NCI-H2171 (cell line): ENCODE data around the gene CSH1.
"Not testable (repeated sequence)": the region's sequence is repeated elsewhere in the genome, so short reads cannot be mapped to it uniquely, and the experiment has no call there.

ENCODE experiments used
- DNase-seq: peaks from one replicate; lab custom pipeline; 2025; lab: John Stamatoyannopoulos, UW

CSH1 gene

DNA sequence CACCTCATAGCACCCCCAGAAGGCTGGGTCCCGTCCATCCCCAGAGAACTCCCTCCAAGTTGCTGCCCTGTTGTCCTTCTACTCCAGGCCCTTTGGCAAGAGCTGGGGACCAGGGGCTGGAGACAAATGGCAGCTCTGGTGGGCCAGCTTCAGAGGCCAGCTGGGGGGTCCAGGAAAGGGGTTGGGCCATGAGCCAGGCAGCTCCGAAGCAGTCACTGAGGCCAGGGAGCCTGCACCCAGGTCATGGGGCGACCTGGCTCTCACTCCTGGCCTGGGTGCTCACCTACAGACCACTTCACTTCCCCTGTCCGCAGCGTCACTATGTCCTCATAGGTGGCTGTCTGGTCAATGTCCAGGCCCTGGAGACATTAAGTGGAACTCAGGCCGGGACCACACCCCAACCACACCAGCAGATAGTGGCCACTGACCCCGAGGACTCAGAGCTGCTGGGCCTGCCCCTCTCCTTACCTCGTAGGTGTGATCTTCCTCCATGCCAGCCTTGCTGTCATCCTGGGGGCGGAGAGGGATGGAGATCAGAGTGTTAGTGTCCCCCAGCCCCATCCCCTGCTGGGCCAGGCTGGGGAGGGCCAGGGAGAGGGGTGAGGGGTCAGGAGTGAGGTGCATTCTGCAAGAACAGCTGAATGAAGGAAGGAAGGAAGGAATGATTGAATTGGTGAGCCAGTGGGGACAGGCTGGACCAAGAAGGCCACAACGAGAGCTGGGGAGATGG, 32.8 kb upstream of the CSH1 start:
- DNase-seq: no peak

DNA sequence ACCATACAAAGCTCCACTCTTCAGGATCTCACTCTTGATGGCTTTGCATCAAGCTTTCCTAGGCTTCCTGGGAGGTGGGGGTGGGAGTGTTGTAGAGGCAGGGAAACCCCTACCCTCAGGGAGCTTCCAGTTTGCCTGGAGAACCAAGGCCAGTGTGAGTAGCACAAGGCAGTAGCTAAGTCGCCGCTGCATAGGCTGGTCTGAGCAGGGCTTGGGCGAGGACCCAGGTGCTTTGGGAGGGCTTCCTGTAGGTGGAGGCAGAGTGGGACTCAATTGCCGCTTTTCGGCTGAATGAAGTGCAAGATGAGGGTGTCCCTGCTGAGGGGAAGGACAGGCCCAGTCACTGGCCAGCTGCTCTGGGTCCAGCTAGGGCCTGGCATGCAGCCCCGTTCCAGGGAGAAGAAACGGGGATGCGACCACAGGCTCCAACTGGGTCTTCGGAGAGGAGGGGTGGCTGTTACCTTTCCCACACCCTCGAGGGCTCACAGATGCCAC, 31.8 kb upstream of the CSH1 start:
- no peak for DNase-seq

GRCh38 chr17:63927464-63928171, 31.2 kb upstream of the CSH1 start:
- no peak for DNase-seq

DNA sequence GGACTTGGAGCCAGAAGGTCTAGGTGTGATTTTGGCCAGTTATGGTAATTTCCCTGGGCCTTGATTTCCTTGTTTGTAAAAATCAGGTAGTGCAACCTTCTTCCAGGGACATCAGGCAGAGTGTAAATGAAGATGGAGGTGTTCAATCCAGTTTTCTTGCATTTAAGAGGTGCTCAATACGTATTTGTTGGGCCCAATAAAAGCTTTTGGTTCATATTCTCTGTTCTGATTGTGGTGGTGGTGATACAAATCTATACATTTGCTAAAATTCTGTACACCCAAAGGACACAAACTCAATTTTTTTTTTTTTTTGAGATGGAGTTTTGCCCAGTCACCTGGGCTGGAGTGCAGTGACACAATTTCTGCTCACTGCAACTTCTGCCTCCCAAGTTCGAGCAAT, 29.8 kb upstream of the CSH1 start:
- DNase-seq: no peak

DNA sequence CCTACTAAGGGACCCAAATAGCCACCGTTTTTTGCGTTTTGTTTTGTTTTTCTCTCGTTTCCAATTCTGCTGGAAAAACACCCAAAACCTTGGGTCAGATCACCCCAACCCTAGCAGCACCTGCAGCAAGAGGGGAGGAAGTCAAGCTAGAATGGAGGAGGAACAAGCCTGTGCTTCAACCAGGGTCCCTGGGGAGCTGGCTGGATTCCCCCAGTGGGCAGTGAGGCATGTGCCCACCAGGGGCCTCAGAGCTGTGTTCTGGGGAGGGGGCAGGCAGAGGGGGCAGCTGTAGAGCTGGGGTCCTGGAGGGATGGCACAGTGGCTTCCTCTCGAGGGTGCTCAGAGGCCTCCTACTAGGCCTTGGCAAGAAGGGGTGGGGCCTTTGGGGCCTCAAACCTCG, 29.2 kb upstream of the CSH1 start:
- DNase-seq: no peak

DNA sequence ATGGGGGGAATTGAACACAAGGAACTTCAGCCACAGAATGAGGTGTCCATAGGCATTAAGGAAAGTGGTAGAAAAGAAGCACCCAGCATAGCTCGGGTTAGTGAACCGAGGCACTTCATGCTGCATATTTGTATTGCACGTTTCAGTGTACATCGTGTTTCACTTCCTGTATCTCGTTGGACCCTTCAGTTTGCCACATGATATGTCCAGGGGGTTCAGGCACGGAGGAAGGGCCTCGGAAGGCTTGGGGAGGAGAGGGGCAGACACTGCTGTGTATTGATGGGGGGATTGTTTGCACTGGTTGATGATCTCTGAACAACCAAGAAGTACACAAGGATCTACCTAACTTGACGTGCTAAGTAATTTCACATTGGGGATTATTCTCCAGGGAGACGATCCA, 26.0 kb upstream of the CSH1 start:
- DNase-seq: not testable (repeated sequence)

DNA sequence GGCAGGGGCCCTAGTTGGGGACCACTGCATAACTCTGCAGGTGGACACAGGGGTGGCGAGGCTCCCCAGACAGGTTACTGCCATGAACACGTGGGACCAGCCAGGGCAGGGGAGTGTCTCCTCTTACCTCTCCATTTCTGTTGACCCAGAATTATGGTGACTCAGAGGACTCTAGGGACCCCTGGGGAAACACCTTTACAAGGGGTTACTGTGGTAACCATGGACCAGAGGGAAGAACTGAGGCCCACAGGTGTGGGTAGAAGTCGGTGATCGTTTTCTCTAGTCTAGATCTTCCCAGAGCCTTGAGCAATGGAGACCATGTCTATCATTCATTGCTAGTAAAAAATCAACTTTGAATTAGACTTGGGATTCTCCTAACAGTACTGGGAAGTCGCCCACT, 24.4 kb upstream of the CSH1 start:
- DNase-seq: not testable (repeated sequence)

GRCh38 chr17:63920050-63920449, 23.7 kb upstream of the CSH1 start:
- not testable (repeated sequence) for DNase-seq

- no peak for DNase-seq
These were observed 22.9 kb upstream of the CSH1 start for GRCh38 chr17:63919311-63919723.

GRCh38 chr17:63918789-63919305, 22.5 kb upstream of the CSH1 start, which contains the start of gene GH1:
TSS of gene GH1 (minus strand) at chr17:63918839. CDS start at chr17:63918776, 63 bp downstream.
- DNase-seq: not testable (repeated sequence)

- no peak for DNase-seq
These were observed 21.9 kb upstream of the CSH1 start for GRCh38 chr17:63918305-63918704.

DNA sequence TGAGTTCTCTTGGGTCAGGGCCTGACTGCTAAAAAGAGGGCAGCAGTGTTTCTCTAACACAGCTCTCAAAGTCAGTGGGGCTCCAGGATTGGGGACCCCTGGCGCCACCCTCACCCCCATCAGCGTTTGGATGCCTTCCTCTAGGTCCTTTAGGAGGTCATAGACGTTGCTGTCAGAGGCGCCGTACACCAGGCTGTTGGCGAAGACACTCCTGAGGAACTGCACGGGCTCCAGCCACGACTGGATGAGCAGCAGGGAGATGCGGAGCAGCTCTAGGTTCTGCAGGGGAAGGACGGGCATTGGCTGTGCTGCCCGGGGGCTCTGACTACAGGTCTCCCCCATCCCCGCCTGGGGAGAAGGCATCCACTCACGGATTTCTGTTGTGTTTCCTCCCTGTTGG, 21.3 kb upstream of the CSH1 start:
- no peak for DNase-seq

- not testable (repeated sequence) for DNase-seq
These were observed 20.8 kb upstream of the CSH1 start for GRCh38 chr17:63917206-63917605.

GRCh38 chr17:63916566-63917185, 20.3 kb upstream of the CSH1 start:
- DNase-seq: no peak

GRCh38 chr17:63915753-63916152, 19.4 kb upstream of the CSH1 start:
- not testable (repeated sequence) for DNase-seq

- DNase-seq: no peak
These were observed 18.1 kb upstream of the CSH1 start for GRCh38 chr17:63914471-63914870.

DNA sequence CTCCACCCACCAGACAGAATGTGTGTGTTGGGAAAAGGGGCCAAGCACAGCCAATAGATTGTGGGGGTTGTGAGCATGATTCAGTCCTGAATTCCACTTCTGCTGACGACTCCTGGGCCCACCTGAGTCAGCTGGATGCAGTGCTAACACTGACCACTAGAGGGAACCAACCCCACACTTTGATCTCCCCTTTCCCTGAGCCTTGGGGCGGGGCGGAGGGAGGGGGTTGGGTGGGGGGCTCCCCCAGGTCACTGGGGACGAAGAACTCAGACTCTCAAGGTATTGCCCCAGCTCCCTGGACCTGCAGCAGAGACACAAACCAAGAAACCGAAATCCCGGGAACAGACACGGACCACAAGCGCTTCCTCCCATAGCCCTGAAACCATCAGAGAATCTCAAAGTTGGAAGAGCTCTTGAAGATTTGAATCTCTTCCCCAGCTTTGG, 15.3 kb upstream of the CSH1 start:
- DNase-seq: no peak

DNA sequence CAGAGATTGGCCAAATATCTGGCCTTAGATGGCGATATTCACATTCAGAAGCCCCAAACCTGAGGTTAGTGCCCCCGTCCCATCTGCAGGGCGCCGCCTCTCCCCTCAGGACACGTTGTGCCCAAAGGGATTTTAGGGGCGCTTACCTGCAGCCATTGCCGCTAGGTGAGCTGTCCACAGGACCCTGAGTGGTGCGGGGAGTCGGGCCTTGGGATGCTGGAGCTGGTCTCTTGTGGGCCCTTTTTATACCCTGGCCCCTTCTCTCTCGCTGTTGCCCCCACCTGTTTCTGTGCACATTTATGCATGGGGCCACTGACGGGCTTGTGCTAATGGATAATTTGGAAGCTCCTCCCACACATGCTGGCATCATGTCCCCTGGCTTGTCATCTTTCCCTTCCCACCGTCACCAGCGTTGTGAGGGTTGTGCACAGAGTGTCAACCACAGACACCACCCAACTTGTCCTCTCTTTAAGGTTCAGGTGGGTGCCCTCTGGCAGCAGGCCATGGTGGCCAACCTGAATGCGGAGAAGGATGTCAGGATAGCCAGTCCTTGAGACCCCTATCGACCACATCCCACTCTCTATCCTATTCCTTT, 14.8 kb upstream of the CSH1 start, which contains the start of gene CSHL1:
CSHL1 (minus strand) TSS at position 218 of the 595 bp plus-strand sequence; CDS start at position 156, 62 bp downstream.
- DNase-seq: no peak

- DNase-seq: no peak
These were observed 13.7 kb upstream of the CSH1 start for GRCh38 chr17:63910096-63910495.

GRCh38 chr17:63909586-63909985, 13.2 kb upstream of the CSH1 start:
- not testable (repeated sequence) for DNase-seq

DNA sequence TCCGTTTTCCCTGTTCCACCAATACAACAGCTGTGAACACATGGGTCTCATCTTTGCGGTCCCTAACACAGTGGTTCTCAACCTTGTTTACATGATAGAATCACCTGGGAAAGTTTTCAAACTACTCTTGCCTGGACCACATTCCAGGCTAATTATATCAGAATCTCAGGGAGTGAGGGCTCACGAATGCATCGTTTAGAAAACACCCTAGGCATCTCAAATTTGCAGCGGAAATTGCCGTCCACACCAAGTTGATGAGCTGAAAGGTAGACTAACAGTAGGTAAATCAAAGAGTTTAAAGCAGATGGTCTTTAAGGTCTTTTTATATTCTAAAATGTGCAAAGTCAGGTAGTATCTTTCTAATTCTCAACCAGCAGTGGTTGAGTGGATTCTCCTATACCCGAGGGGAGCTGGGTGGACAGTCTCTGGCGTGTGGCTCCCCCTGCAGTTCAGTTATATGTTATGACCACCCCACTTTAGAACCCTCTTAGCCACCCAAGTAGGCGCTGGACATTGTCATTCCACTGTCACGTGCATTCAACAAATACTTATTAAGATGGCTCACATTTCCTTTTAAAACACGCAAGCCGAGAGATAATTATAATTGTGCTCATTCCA, 10.9 kb upstream of the CSH1 start:
- DNase-seq: not testable (repeated sequence)
